Panc1 (cell line): Measurements from ENCODE around the gene TRIOBP. TPM values are rescaled to one million over a fixed set of nuclear protein-coding genes. Genes with fewer than 3 reads are reported as not detected.
A peak's percentile ranks its signal among the peaks of the same experiment; 100 is the strongest.

Source experiments
- ATAC-seq: fragments of 200-7000 bp; cut with Tn5 transposase; 2 replicates; pipeline ENCODE4 v1.9.1; 2020; ENCODE audit warnings: mild to moderate bottlenecking, moderate library complexity
- BruUV-seq: library from RNA; stranded (reverse); fragments of 400-500 nt; replicated peaks from 2 replicates; lab custom pipeline; 2021; lab: Mats Ljungman, UMichigan
- CTCF ChIA-PET: fragments of 300-600 bp; sonication (Branson Sonifier 250); formaldehyde crosslinking; loops from one replicate; lab custom pipeline; 2022; ENCODE audit warnings: antibody characterized with exemption; lab: Charles Lee
- POLR2A ChIA-PET: fragments of 300-600 bp; sonication (Branson Sonifier 250); formaldehyde crosslinking; loops from one replicate; lab custom pipeline; 2022; ENCODE audit warnings: antibody characterized with exemption; lab: Charles Lee
- DNase-seq: peaks from one replicate; pipeline ENCODE4 v3.0.0-alpha.2; 2010; ENCODE audit warnings: low read depth, low spot score
- H3K27ac ChIP-seq: 2 replicates; pipeline ENCODE4 v1.5.1; 2011; ENCODE audit warnings: mild to moderate bottlenecking, low read length, inconsistent platforms
- H3K27me3 ChIP-seq: fragments of 200-500 bp; sonication (Bioruptor generic); 2 replicates; pipeline ENCODE4 v1.6.0; 2014; ENCODE audit warnings: low read length, inconsistent platforms; ENCODE audit not compliant: control insufficient read depth, insufficient read depth
- H3K36me3 ChIP-seq: fragments of 200-500 bp; sonication (Bioruptor generic); 2 replicates; pipeline ENCODE4 v1.5.1; 2014; ENCODE audit warnings: inconsistent platforms, mild to moderate bottlenecking, low read length, moderate library complexity; ENCODE audit not compliant: control insufficient read depth, insufficient read depth
- H3K4me1 ChIP-seq: 2 replicates; pipeline ENCODE4 v1.5.1; 2011; ENCODE audit warnings: inconsistent platforms, mild to moderate bottlenecking, low read length, moderate library complexity; ENCODE audit not compliant: control insufficient read depth, insufficient read depth
- H3K4me3 ChIP-seq, 2 experiments: 2 replicates each; pipeline ENCODE4 v1.5.1; 2011 to 2012; ENCODE audit warnings: low read depth in 2 of 2, low read length in 2 of 2, mild to moderate bottlenecking in 2 of 2, inconsistent platforms in 1 of 2, moderate library complexity in 1 of 2
- H3K9me3 ChIP-seq: fragments of 200-500 bp; sonication (Bioruptor generic); 2 replicates; pipeline ENCODE4 v1.5.1; 2014; ENCODE audit warnings: low read depth, mild to moderate bottlenecking, inconsistent platforms, low read length, moderate library complexity; ENCODE audit not compliant: control insufficient read depth, insufficient read depth
- POLR2AphosphoS5 ChIP-seq: IDR thresholded peaks from 2 replicates; pipeline ENCODE4 v1.6.1; 2012; ENCODE audit warnings: mild to moderate bottlenecking, low read depth, low read length, moderate library complexity
- SIN3A ChIP-seq: IDR thresholded peaks from 2 replicates; pipeline ENCODE4 v1.6.1; 2012; ENCODE audit warnings: low read depth, mild to moderate bottlenecking, low read length, moderate library complexity, borderline replicate concordance; ENCODE audit not compliant: insufficient read depth
- TCF7L2 ChIP-seq: IDR thresholded peaks from 2 replicates; pipeline ENCODE4 v1.6.1; 2011; ENCODE audit warnings: mild to moderate bottlenecking, low read depth, low read length, inconsistent platforms
- in situ Hi-C: cut with HindIII; loops from 2 replicates; pipeline ENCODE4 v1.10.0; 2016; ENCODE audit warnings: low sequenced_read_pairs, low pct_unique_long_range_greater_than_20kb
- intact Hi-C: fragments of 100-400 bp; cut with micrococcal nuclease; formaldehyde crosslinking; loops from one replicate; pipeline ENCODE4 v1.10.0; 2022; ENCODE audit not compliant: unreplicated experiment
- total RNA-seq: library from RNA; stranded (reverse); gene quantifications from one replicate; pipeline ENCODE4 v1.2.1, GENCODE V29; 2021; ENCODE audit not compliant: unreplicated experiment
- TF ChIP-seq, protein P1 (sequence below): fragments of 450-650 bp; IDR thresholded peaks from 2 replicates; pipeline ENCODE4 v1.5.1; 2017; ENCODE audit warnings: mild to moderate bottlenecking
- TF ChIP-seq, protein P2 (sequence below), 2 experiments: IDR thresholded peaks; 2 replicates each; pipeline ENCODE4 v1.6.1; 2011 to 2012; ENCODE audit warnings: low read depth in 2 of 2, control low read depth in 1 of 2, low read length in 1 of 2, mild to moderate bottlenecking in 1 of 2, moderate library complexity in 1 of 2; ENCODE audit not compliant: insufficient read depth in 1 of 2

The TRIOBP gene
- total RNA-seq, 1 experiment from 2014 or later: 50.5 TPM

DNA sequence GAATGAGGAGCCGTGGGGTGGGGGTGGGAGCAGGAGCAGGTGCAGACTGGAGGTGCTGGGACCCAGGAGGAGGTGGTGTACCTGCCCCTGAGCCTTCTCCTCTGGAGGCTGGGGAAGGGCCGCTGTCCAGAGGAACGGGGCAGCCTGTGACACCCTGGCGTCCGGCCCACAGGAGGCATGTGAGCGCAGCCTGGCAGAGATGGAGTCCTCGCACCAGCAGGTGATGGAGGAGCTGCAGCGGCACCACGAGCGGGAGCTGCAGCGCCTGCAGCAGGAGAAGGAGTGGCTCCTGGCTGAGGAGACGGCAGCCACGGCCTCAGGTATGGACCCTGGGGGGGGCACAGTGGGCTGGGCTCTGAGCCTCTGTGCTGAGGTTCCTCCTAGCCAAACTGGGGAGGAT, 68.7 kb downstream of the TRIOBP start:
- no peaks in the 10 kb centered on the region for H3K36me3 ChIP-seq
- peaks cover 4% of the 10 kb centered on the region for H3K4me1 ChIP-seq
- TF ChIP-seq POLR2AphosphoS5 (no peak), TCF7L2 (no peak), SIN3A (no peak)
- TF ChIP-seq, protein P1, sequence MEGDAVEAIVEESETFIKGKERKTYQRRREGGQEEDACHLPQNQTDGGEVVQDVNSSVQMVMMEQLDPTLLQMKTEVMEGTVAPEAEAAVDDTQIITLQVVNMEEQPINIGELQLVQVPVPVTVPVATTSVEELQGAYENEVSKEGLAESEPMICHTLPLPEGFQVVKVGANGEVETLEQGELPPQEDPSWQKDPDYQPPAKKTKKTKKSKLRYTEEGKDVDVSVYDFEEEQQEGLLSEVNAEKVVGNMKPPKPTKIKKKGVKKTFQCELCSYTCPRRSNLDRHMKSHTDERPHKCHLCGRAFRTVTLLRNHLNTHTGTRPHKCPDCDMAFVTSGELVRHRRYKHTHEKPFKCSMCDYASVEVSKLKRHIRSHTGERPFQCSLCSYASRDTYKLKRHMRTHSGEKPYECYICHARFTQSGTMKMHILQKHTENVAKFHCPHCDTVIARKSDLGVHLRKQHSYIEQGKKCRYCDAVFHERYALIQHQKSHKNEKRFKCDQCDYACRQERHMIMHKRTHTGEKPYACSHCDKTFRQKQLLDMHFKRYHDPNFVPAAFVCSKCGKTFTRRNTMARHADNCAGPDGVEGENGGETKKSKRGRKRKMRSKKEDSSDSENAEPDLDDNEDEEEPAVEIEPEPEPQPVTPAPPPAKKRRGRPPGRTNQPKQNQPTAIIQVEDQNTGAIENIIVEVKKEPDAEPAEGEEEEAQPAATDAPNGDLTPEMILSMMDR: no peak
- TF ChIP-seq, protein P2, sequence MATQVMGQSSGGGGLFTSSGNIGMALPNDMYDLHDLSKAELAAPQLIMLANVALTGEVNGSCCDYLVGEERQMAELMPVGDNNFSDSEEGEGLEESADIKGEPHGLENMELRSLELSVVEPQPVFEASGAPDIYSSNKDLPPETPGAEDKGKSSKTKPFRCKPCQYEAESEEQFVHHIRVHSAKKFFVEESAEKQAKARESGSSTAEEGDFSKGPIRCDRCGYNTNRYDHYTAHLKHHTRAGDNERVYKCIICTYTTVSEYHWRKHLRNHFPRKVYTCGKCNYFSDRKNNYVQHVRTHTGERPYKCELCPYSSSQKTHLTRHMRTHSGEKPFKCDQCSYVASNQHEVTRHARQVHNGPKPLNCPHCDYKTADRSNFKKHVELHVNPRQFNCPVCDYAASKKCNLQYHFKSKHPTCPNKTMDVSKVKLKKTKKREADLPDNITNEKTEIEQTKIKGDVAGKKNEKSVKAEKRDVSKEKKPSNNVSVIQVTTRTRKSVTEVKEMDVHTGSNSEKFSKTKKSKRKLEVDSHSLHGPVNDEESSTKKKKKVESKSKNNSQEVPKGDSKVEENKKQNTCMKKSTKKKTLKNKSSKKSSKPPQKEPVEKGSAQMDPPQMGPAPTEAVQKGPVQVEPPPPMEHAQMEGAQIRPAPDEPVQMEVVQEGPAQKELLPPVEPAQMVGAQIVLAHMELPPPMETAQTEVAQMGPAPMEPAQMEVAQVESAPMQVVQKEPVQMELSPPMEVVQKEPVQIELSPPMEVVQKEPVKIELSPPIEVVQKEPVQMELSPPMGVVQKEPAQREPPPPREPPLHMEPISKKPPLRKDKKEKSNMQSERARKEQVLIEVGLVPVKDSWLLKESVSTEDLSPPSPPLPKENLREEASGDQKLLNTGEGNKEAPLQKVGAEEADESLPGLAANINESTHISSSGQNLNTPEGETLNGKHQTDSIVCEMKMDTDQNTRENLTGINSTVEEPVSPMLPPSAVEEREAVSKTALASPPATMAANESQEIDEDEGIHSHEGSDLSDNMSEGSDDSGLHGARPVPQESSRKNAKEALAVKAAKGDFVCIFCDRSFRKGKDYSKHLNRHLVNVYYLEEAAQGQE (IDR thresholded peaks at IDR 0.05; ENCODE audit: insufficient read depth in 1 of 2, low read depth in 2 of 2, low read length in 1 of 2): no peak
- CTCF ChIA-PET: no interaction called here
- intact Hi-C loops (no loop called here), in situ Hi-C loops (no loop called here)
- ATAC-seq: peak; percentile 37; the same call in 1 of the 2 replicates
- H3K4me3 ChIP-seq: no peak overlapping the region
- no peaks in the 10 kb centered on the region for H3K9me3 ChIP-seq
- H3K27me3 ChIP-seq: no peaks in the 10 kb centered on the region
- H3K27ac ChIP-seq: no peak overlapping the region
- POLR2A ChIA-PET: no interaction called here
- no TSS peak for BruUV-seq
- DNase-seq: no peak

DNA sequence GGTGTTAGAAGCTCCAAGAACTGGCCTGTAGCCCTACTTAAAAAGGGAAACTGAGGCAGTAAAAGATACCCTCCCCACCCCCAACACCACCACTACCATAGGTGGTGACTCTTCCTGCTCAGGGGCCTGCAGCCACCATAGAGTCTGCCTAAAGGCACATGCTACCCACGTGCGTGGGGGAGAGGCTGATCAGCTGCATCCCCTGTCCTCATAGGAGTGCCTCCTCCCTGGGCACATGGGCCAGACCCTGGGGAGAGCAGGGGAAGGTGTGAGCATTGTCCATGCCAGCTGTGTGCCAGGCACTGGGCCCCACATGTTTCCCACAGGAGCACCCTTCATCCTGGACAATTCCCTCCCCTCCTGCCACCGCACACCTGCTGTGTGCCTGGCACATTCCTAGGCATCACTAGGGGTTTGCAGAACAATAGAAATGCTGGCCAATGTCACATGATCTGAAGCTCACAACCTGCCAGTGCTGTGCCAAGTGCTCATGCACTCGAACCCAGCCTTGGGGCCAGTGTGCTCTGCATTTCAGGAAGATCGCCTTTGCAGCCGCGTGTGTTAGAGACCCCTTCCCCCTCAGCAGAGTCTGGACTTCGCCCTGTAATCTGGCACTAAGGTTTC, 69.2 kb downstream of the TRIOBP start:
- DNase-seq (no peak), ATAC-seq (0 out of 2 replicates have a peak, but pooled peaks have one; percentile 18)
- H3K27me3 ChIP-seq: no peaks in the 10 kb centered on the region
- no peak overlapping the region for H3K4me3 ChIP-seq
- no TSS peak for BruUV-seq
- peaks cover 4% of the 10 kb centered on the region for H3K4me1 ChIP-seq
- in situ Hi-C loops: no loop called here
- CTCF ChIA-PET: no interaction called here
- no peaks in the 10 kb centered on the region for H3K9me3 ChIP-seq
- intact Hi-C loops: no loop called here
- POLR2A ChIA-PET: no interaction called here
- TF ChIP-seq TCF7L2 (no peak), POLR2AphosphoS5 (no peak), SIN3A (no peak)
- TF ChIP-seq, protein P1: no peak
- TF ChIP-seq, protein P2 (IDR thresholded peaks at IDR 0.05; ENCODE audit: insufficient read depth in 1 of 2, low read depth in 2 of 2, low read length in 1 of 2): no peak
- H3K27ac ChIP-seq: no peak overlapping the region
- H3K36me3 ChIP-seq: no peaks in the 10 kb centered on the region
